SK-N-SH (cell line): ENCODE results near the gene WHRN. TPM values are rescaled to one million over a fixed set of nuclear protein-coding genes. Genes with fewer than 3 reads are reported as not detected.

Experiments
- CTCF ChIA-PET: fragments of 300-600, 350-600 bp; formaldehyde crosslinking; extraction: SDS; loops from one replicate; lab custom pipeline; 2021; lab: Yijun Ruan, JAX
- POLR2A ChIA-PET: fragments of 350-600 bp; sonication (Branson Sonifier 250); formaldehyde crosslinking; extraction: SDS; loops from one replicate; lab custom pipeline; 2020; ENCODE audit warnings: antibody characterized with exemption, inconsistent platforms; lab: Yijun Ruan, JAX
- DNase-seq: peaks from one replicate; pipeline ENCODE4 v3.0.0; 2012
- H2AFZ ChIP-seq: fragments of 200-600 bp; sonication (generic); 2 replicates; pipeline ENCODE4 v1.8.1; 2016; ENCODE audit warnings: antibody characterized with exemption, mild to moderate bottlenecking, low read depth
- H3F3A ChIP-seq: fragments of 200-600 bp; sonication (generic); replicated peaks from 2 replicates; pipeline ENCODE3; 2016; ENCODE audit warnings: antibody characterized with exemption, mild to moderate bottlenecking; ENCODE audit not compliant: insufficient read depth
- H3K27ac ChIP-seq, 2 experiments: fragments of 200-500 bp in 1 of 2; fragments of 200-600 bp in 1 of 2; sonication (Bioruptor generic) in 1 of 2; sonication (generic), shearing (Covaris generic) in 1 of 2; 2 replicates each; pipeline versions ENCODE4 v1.5.1 to v1.6.1; 2014 to 2016; ENCODE audit warnings: low read depth in 2 of 2, inconsistent platforms in 1 of 2, low read length in 1 of 2, mild to moderate bottlenecking in 1 of 2, mixed read lengths in 1 of 2
- H3K27me3 ChIP-seq: fragments of 200-600 bp; sonication (generic), shearing (Covaris generic); 2 replicates; pipeline ENCODE4 v1.6.1; 2016; ENCODE audit warnings: mixed run types; ENCODE audit not compliant: insufficient read depth
- H3K36me3 ChIP-seq, 2 experiments: fragments of 200-500 bp in 1 of 2; fragments of 200-600 bp in 1 of 2; sonication (Bioruptor generic) in 1 of 2; sonication (generic) in 1 of 2; replicated peaks in 1 of 2; 2 replicates each; pipeline versions ENCODE3 to v1.5.1; 2014 to 2016; ENCODE audit warnings: low read length in 1 of 2, mild to moderate bottlenecking in 1 of 2; ENCODE audit not compliant: insufficient read depth in 2 of 2, control insufficient read depth in 1 of 2
- H3K4me1 ChIP-seq, 2 experiments: fragments of 200-500 bp in 1 of 2; fragments of 200-600 bp in 1 of 2; sonication (Bioruptor generic) in 1 of 2; sonication (generic), shearing (Covaris generic) in 1 of 2; 2 replicates each; pipeline versions ENCODE4 v1.5.1 to v1.6.1; 2014 to 2016; ENCODE audit warnings: low read depth in 1 of 2, low read length in 1 of 2, mixed run types in 1 of 2; ENCODE audit not compliant: insufficient read depth in 2 of 2, control insufficient read depth in 1 of 2
- H3K4me2 ChIP-seq: fragments of 200-600 bp; sonication (generic), shearing (Covaris generic); 2 replicates; pipeline ENCODE4 v1.6.1; 2017; ENCODE audit warnings: mixed run types
- H3K4me3 ChIP-seq, 2 experiments: fragments of 200-500 bp in 1 of 2; fragments of 200-600 bp in 1 of 2; sonication (Bioruptor generic) in 1 of 2; sonication (generic), shearing (Covaris generic) in 1 of 2; 2 replicates each; pipeline versions ENCODE4 v1.5.1 to v1.8.1; 2014 to 2016; ENCODE audit warnings: low read depth in 2 of 2, inconsistent platforms in 1 of 2, low read length in 1 of 2, mild to moderate bottlenecking in 1 of 2, mixed read lengths in 1 of 2, moderate library complexity in 1 of 2
- H3K79me2 ChIP-seq: fragments of 200-600 bp; sonication (generic); 2 replicates; pipeline ENCODE4 v1.8.1; 2017; ENCODE audit warnings: mild to moderate bottlenecking; ENCODE audit not compliant: insufficient read depth
- H3K9ac ChIP-seq: fragments of 200-600 bp; sonication (generic); 2 replicates; pipeline ENCODE4 v1.6.1; 2017; ENCODE audit warnings: mixed run types
- H3K9me2 ChIP-seq: fragments of 200-600 bp; sonication (generic); 2 replicates; pipeline ENCODE4 v1.6.1; 2017; ENCODE audit warnings: mixed run types
- H3K9me3 ChIP-seq: fragments of 200-600 bp; sonication (generic); 2 replicates; pipeline ENCODE4 v1.6.1; 2017; ENCODE audit warnings: mixed run types, mild to moderate bottlenecking, moderate library complexity
- H4K20me1 ChIP-seq: fragments of 200-600 bp; sonication (generic); 2 replicates; pipeline ENCODE4 v1.6.1; 2017; ENCODE audit warnings: mild to moderate bottlenecking, mixed run types; ENCODE audit not compliant: insufficient read depth
- EP300 ChIP-seq, 2 experiments: IDR thresholded peaks; 2 replicates each; pipeline versions ENCODE4 v1.4.0 to v1.6.1; 2012; ENCODE audit warnings: borderline replicate concordance in 1 of 2, low read depth in 1 of 2, low read length in 1 of 2
- FOXM1 ChIP-seq: IDR thresholded peaks from 2 replicates; pipeline ENCODE4 v1.4.0; 2012; ENCODE audit warnings: low read depth, mild to moderate bottlenecking
- GABPA ChIP-seq: IDR thresholded peaks from 2 replicates; pipeline ENCODE4 v1.4.0; 2012; ENCODE audit warnings: low read depth, mild to moderate bottlenecking
- JUND ChIP-seq: IDR thresholded peaks from 2 replicates; pipeline ENCODE4 v1.4.0; 2012
- NFIC ChIP-seq: IDR thresholded peaks from 2 replicates; pipeline ENCODE4 v1.4.0; 2012; ENCODE audit warnings: borderline replicate concordance
- RAD21 ChIP-seq: IDR thresholded peaks from 2 replicates; pipeline ENCODE4 v1.6.1; 2012; ENCODE audit warnings: mild to moderate bottlenecking, low read length
- RXRA ChIP-seq: IDR thresholded peaks from 2 replicates; pipeline ENCODE4 v1.4.0; 2012; ENCODE audit warnings: low read depth, mild to moderate bottlenecking, borderline replicate concordance
- TEAD4 ChIP-seq: IDR thresholded peaks from 2 replicates; pipeline ENCODE4 v1.4.0; 2012; ENCODE audit warnings: mild to moderate bottlenecking, borderline replicate concordance; ENCODE audit not compliant: insufficient read depth
- YY1 ChIP-seq: IDR thresholded peaks from 2 replicates; pipeline ENCODE4 v1.4.0; 2012; ENCODE audit warnings: low read depth, mild to moderate bottlenecking
- WGBS: methylation state at CpG from one replicate; pipeline ENCODE4 v1.1.6; 2017; ENCODE audit warnings: low lambda C conversion rate; 5-methylcytosine and 5-hydroxymethylcytosine counted together
- polyA plus RNA-seq, 3 experiments: library from polyadenylated mRNA; depleted of rRNA; stranded (reverse); fragments of >200 nt; gene quantifications; 2 replicates each; pipeline ENCODE4 v1.2.3, GENCODE V29; 2012
- TF ChIP-seq, protein P1 (sequence below): IDR thresholded peaks from 2 replicates; pipeline ENCODE4 v1.6.1; 2012; ENCODE audit warnings: mild to moderate bottlenecking, low read depth, low read length, moderate library complexity
- TF ChIP-seq, protein P2 (sequence below): fragments of 150-350 bp; IDR thresholded peaks from 2 replicates; pipeline ENCODE4 v1.6.1; 2017; ENCODE audit warnings: antibody characterized with exemption, low read length, low read depth, borderline replicate concordance
- TF ChIP-seq, protein P3 (sequence below): fragments of 150-350 bp; IDR thresholded peaks from 2 replicates; pipeline ENCODE4 v1.6.1; 2016; ENCODE audit warnings: mild to moderate bottlenecking, low read depth, low read length
- TF ChIP-seq, protein P4 (sequence below): IDR thresholded peaks from 2 replicates; pipeline ENCODE4 v1.4.0; 2012; ENCODE audit warnings: low read depth, borderline replicate concordance

Gene WHRN
- polyA plus RNA-seq, 1 of the 3 experiments (the other 2 are of a cell fraction): 4.6 TPM

DNA sequence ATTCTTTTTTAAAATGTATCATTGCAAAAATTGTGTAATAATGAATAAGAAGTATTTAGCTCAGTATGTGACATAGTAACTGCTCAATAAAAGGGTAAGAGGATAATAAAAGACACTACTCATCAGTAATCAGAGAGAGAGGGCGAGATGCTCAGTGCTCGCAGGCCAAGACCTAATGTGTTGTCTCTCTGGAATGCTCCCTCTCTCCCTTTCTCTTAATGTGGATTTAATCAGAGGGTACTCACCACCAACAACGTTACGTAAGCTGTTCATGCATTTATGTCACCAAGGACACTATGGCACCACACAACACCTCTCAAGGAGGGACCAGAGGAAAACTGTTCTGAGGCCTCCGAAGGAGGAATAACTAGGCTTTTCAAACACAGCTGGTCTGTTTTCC, 42.5 kb downstream of the WHRN start:
- H3K9me3 ChIP-seq: no peaks in the 10 kb centered on the region
- CTCF ChIA-PET: interaction anchor here (1.1 to 1.5 kb wide), 2 partner anchors 57 to 191 kb away, joined by 3 to 4 read pairs; no protein-coding TSS in a partner anchor
- H3K27ac ChIP-seq: no peak overlapping the region
- no peak overlapping the region for H3K4me2 ChIP-seq
- peaks cover 0 to 2% of the 10 kb centered on the region in 2 experiments; a peak in 1 of 4 replicates for H3K4me1 ChIP-seq
- H3K9me2 ChIP-seq: no peaks in the 10 kb centered on the region
- no peak overlapping the region for H3K9ac ChIP-seq
- H3K27me3 ChIP-seq: no peaks in the 10 kb centered on the region; the same call in 1 of the 2 replicates
- TF ChIP-seq TEAD4 (no peak), EP300 (IDR thresholded peaks at IDR 0.05; ENCODE audit: borderline replicate concordance in 1 of 2, low read depth in 1 of 2, low read length in 1 of 2) (no peak), RXRA (no peak), YY1 (no peak), JUND (no peak), NFIC (no peak), RAD21 (no peak), GABPA (no peak), FOXM1 (no peak)
- TF ChIP-seq, protein P1, sequence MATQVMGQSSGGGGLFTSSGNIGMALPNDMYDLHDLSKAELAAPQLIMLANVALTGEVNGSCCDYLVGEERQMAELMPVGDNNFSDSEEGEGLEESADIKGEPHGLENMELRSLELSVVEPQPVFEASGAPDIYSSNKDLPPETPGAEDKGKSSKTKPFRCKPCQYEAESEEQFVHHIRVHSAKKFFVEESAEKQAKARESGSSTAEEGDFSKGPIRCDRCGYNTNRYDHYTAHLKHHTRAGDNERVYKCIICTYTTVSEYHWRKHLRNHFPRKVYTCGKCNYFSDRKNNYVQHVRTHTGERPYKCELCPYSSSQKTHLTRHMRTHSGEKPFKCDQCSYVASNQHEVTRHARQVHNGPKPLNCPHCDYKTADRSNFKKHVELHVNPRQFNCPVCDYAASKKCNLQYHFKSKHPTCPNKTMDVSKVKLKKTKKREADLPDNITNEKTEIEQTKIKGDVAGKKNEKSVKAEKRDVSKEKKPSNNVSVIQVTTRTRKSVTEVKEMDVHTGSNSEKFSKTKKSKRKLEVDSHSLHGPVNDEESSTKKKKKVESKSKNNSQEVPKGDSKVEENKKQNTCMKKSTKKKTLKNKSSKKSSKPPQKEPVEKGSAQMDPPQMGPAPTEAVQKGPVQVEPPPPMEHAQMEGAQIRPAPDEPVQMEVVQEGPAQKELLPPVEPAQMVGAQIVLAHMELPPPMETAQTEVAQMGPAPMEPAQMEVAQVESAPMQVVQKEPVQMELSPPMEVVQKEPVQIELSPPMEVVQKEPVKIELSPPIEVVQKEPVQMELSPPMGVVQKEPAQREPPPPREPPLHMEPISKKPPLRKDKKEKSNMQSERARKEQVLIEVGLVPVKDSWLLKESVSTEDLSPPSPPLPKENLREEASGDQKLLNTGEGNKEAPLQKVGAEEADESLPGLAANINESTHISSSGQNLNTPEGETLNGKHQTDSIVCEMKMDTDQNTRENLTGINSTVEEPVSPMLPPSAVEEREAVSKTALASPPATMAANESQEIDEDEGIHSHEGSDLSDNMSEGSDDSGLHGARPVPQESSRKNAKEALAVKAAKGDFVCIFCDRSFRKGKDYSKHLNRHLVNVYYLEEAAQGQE: no peak
- TF ChIP-seq, protein P2, sequence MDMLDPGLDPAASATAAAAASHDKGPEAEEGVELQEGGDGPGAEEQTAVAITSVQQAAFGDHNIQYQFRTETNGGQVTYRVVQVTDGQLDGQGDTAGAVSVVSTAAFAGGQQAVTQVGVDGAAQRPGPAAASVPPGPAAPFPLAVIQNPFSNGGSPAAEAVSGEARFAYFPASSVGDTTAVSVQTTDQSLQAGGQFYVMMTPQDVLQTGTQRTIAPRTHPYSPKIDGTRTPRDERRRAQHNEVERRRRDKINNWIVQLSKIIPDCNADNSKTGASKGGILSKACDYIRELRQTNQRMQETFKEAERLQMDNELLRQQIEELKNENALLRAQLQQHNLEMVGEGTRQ: no peak
- TF ChIP-seq, protein P3, sequence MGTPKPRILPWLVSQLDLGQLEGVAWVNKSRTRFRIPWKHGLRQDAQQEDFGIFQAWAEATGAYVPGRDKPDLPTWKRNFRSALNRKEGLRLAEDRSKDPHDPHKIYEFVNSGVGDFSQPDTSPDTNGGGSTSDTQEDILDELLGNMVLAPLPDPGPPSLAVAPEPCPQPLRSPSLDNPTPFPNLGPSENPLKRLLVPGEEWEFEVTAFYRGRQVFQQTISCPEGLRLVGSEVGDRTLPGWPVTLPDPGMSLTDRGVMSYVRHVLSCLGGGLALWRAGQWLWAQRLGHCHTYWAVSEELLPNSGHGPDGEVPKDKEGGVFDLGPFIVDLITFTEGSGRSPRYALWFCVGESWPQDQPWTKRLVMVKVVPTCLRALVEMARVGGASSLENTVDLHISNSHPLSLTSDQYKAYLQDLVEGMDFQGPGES: no peak
- TF ChIP-seq, protein P4, sequence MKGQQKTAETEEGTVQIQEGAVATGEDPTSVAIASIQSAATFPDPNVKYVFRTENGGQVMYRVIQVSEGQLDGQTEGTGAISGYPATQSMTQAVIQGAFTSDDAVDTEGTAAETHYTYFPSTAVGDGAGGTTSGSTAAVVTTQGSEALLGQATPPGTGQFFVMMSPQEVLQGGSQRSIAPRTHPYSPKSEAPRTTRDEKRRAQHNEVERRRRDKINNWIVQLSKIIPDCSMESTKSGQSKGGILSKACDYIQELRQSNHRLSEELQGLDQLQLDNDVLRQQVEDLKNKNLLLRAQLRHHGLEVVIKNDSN: no peak
- TF ChIP-seq, all 33 proteins: peak for 0
- H3K36me3 ChIP-seq: no peaks in the 10 kb centered on the region
- H4K20me1 ChIP-seq: no peaks in the 10 kb centered on the region
- POLR2A ChIA-PET: no interaction called here
- WGBS: 59% methylated on average over 5 of the region's 5 CpGs
- H3F3A ChIP-seq: no peaks in the 10 kb centered on the region
- no peak for DNase-seq
- no peak overlapping the region for H3K4me3 ChIP-seq
- H2AFZ ChIP-seq: no peak overlapping the region
- no peaks in the 10 kb centered on the region for H3K79me2 ChIP-seq
